GM12864 (cell line): ENCODE measurements around the gene MYRIP.

Experiments used
- DNase-seq: peaks from one replicate; pipeline ENCODE4 v3.0.0-alpha.2; 2011; ENCODE audit warnings: low read depth
- H3K4me3 ChIP-seq: 2 replicates; pipeline ENCODE4 v1.5.1; 2011; ENCODE audit warnings: mild to moderate bottlenecking, low read depth, low read length, control low read depth
- CTCF ChIP-seq: IDR thresholded peaks from 2 replicates; pipeline ENCODE4 v1.5.1; 2011; ENCODE audit warnings: low read depth, mild to moderate bottlenecking, moderate library complexity, low read length, control low read depth, inconsistent platforms; ENCODE audit errors: missing control alignments

MYRIP gene

GRCh38 chr3:40053663-40054062 lies 244.3 kb downstream of the MYRIP start:
- no peak for DNase-seq
- TF ChIP-seq CTCF: no peak
- H3K4me3 ChIP-seq: no peak overlapping the region

- DNase-seq: no peak
- no peak for TF ChIP-seq CTCF
- no peak overlapping the region for H3K4me3 ChIP-seq
Observed at GRCh38 chr3:40054568-40055222, 245.3 kb downstream of the MYRIP start.

- no peak overlapping the region for H3K4me3 ChIP-seq
- no peak for TF ChIP-seq CTCF
- no peak for DNase-seq
Observed at GRCh38 chr3:40055361-40055760, 246.0 kb downstream of the MYRIP start.

- no peak for DNase-seq
- TF ChIP-seq CTCF: no peak
- H3K4me3 ChIP-seq: no peak overlapping the region
Observed at GRCh38 chr3:40055956-40056355, 246.5 kb downstream of the MYRIP start.

GRCh38 chr3:40057077-40057476 lies 247.7 kb downstream of the MYRIP start:
- no peak overlapping the region for H3K4me3 ChIP-seq
- TF ChIP-seq CTCF: no peak
- no peak for DNase-seq

- no peak overlapping the region for H3K4me3 ChIP-seq
- TF ChIP-seq CTCF: no peak
- no peak for DNase-seq
Observed at GRCh38 chr3:40057786-40058185, 248.4 kb downstream of the MYRIP start.

GRCh38 chr3:40068636-40069035 lies 259.2 kb downstream of the MYRIP start:
- TF ChIP-seq CTCF: no peak

More at GRCh38 chr3:40068636-40069035, 259.2 kb downstream of the MYRIP start:
- no peak for DNase-seq
- H3K4me3 ChIP-seq: no peak overlapping the region
